Neural cell (in vitro differentiated cells): Measurements from ENCODE around the gene QRICH2. TPM values are rescaled to one million over a fixed set of nuclear protein-coding genes. Genes with fewer than 3 reads are reported as not detected.
"Not testable (repeated sequence)": the region's sequence is repeated elsewhere in the genome, so short reads cannot be mapped to it uniquely, and the experiment has no call there.

Experiments used
- H2AFZ ChIP-seq: fragments of 200-600, 300-800 bp; sonication (generic), shearing (Covaris generic); 2 replicates; pipeline ENCODE4 v1.6.0; 2014; ENCODE audit warnings: low read depth, mild to moderate bottlenecking, antibody characterized with exemption, low read length, moderate library complexity
- H3F3A ChIP-seq: fragments of 200-600 bp; shearing (Covaris generic); 2 replicates; pipeline ENCODE4 v1.6.1; 2016; ENCODE audit warnings: mild to moderate bottlenecking, moderate library complexity, mixed read lengths, antibody characterized with exemption, low read length; ENCODE audit not compliant: insufficient read depth, poor library complexity, severe bottlenecking
- H3K27ac ChIP-seq: fragments of 200-600, 300-800 bp; sonication (generic), shearing (Covaris generic); 2 replicates; pipeline ENCODE4 v1.5.1; 2014; ENCODE audit warnings: mild to moderate bottlenecking, low read length, moderate library complexity
- H3K27me3 ChIP-seq: fragments of 300-800, 200-600 bp; sonication (generic), shearing (Covaris generic); 2 replicates; pipeline ENCODE4 v1.6.0; 2014; ENCODE audit warnings: mild to moderate bottlenecking, low read depth, low read length, moderate library complexity; ENCODE audit not compliant: insufficient read depth
- H3K36me3 ChIP-seq: fragments of 300-800, 200-600 bp; sonication (generic), shearing (Covaris generic); 2 replicates; pipeline ENCODE4 v1.5.1; 2014; ENCODE audit warnings: mild to moderate bottlenecking, antibody characterized with exemption, low read length, moderate library complexity; ENCODE audit not compliant: insufficient read depth
- H3K4me2 ChIP-seq: fragments of 300-800, 200-600 bp; sonication (generic), shearing (Covaris generic); 2 replicates; pipeline ENCODE4 v1.6.0; 2014; ENCODE audit warnings: mild to moderate bottlenecking, low read length
- H3K4me3 ChIP-seq: fragments of 300-800, 200-600 bp; sonication (generic), shearing (Covaris generic); 2 replicates; pipeline ENCODE4 v1.5.1; 2014; ENCODE audit warnings: mild to moderate bottlenecking, low read length, moderate library complexity
- H3K79me2 ChIP-seq: fragments of 200-600 bp; shearing (Covaris generic); replicated peaks from 2 replicates; pipeline ENCODE4 v1.6.0; 2014; ENCODE audit warnings: mild to moderate bottlenecking, low read length, moderate library complexity; ENCODE audit not compliant: insufficient read depth
- H3K9ac ChIP-seq: fragments of 300-800, 200-600 bp; sonication (generic), shearing (Covaris generic); 2 replicates; pipeline ENCODE4 v1.6.1; 2016; ENCODE audit warnings: mild to moderate bottlenecking, low read length, mixed read lengths
- H3K9me2 ChIP-seq: fragments of 200-600 bp; shearing (Covaris generic); 2 replicates; pipeline ENCODE4 v1.6.1; 2016; ENCODE audit warnings: mild to moderate bottlenecking, low read length, mixed read lengths; ENCODE audit not compliant: insufficient read depth
- H3K9me3 ChIP-seq: fragments of 200-600, 300-800 bp; sonication (generic), shearing (Covaris generic); 2 replicates; pipeline ENCODE4 v1.6.1; 2016; ENCODE audit warnings: mild to moderate bottlenecking, mixed run types, low read length, moderate library complexity, mixed read lengths
- H4K20me1 ChIP-seq: fragments of 200-600 bp; shearing (Covaris generic); 2 replicates; pipeline ENCODE4 v1.6.1; 2016; ENCODE audit warnings: mild to moderate bottlenecking, mixed run types; ENCODE audit not compliant: insufficient read depth
- CTCF ChIP-seq: fragments of 450-650 bp; IDR thresholded peaks from 2 replicates; pipeline ENCODE4 v1.5.1; 2014; ENCODE audit warnings: antibody characterized with exemption, mild to moderate bottlenecking, moderate library complexity; ENCODE audit not compliant: poor library complexity, severe bottlenecking
- EP300 ChIP-seq: fragments of 450-650 bp; conservative IDR thresholded peaks from 2 replicates; pipeline ENCODE4 v1.6.1; 2014; ENCODE audit warnings: antibody characterized with exemption, mild to moderate bottlenecking, moderate library complexity; ENCODE audit not compliant: poor library complexity, severe bottlenecking
- EZH2 ChIP-seq: fragments of 200-600, 300-800 bp; shearing (Covaris generic), sonication (generic); IDR thresholded peaks from 2 replicates; pipeline ENCODE4 v1.6.1; 2014; ENCODE audit warnings: antibody characterized with exemption, low read length, borderline replicate concordance, mild to moderate bottlenecking; ENCODE audit not compliant: insufficient read depth, poor library complexity, severe bottlenecking
- MXI1 ChIP-seq: fragments of 450-650 bp; conservative IDR thresholded peaks from 2 replicates; pipeline ENCODE4 v1.6.1; 2014; ENCODE audit warnings: antibody characterized with exemption, mild to moderate bottlenecking; ENCODE audit not compliant: poor library complexity, severe bottlenecking
- POLR2AphosphoS5 ChIP-seq: IDR thresholded peaks from 2 replicates; pipeline ENCODE4 v1.6.1; 2012
- RAD21 ChIP-seq: fragments of 450-650 bp; conservative IDR thresholded peaks from 2 replicates; pipeline ENCODE4 v1.6.1; 2014; ENCODE audit warnings: antibody characterized with exemption, mild to moderate bottlenecking, moderate library complexity
- REST ChIP-seq: IDR thresholded peaks from 2 replicates; pipeline ENCODE4 v1.6.1; 2012; ENCODE audit warnings: borderline replicate concordance
- SMC3 ChIP-seq: fragments of 450-650 bp; conservative IDR thresholded peaks from 2 replicates; pipeline ENCODE4 v1.6.1; 2014; ENCODE audit warnings: antibody characterized with exemption, mild to moderate bottlenecking, moderate library complexity; ENCODE audit not compliant: poor library complexity
- TAF1 ChIP-seq: IDR thresholded peaks from 2 replicates; pipeline ENCODE4 v1.6.1; 2012; ENCODE audit warnings: low read depth
- polyA plus RNA-seq: library from polyadenylated mRNA; depleted of rRNA; stranded (reverse); fragments of >200 nt; gene quantifications from 2 replicates; pipeline ENCODE4 v1.2.3, GENCODE V29; 2014

The QRICH2 gene
- polyA plus RNA-seq, 1 donor from 2014 or later: 17.3 TPM

- H3K4me3 ChIP-seq: no peak overlapping the region
- no peak overlapping the region for H3K27ac ChIP-seq
- H3K36me3 ChIP-seq: no peaks in the 10 kb centered on the region
- H2AFZ ChIP-seq: no peak overlapping the region
- no peak overlapping the region for H3K9ac ChIP-seq
- TF ChIP-seq EZH2 (no peak), SMC3 (no peak), MXI1 (no peak), REST (no peak), EP300 (no peak), TAF1 (no peak), CTCF (no peak), POLR2AphosphoS5 (no peak), RAD21 (no peak)
- H3F3A ChIP-seq: no peaks in the 10 kb centered on the region
- H3K9me2 ChIP-seq: no peaks in the 10 kb centered on the region
- no peak overlapping the region for H3K4me2 ChIP-seq
- H3K79me2 ChIP-seq: no peaks in the 10 kb centered on the region
- no peaks in the 10 kb centered on the region for H4K20me1 ChIP-seq
- H3K9me3 ChIP-seq: no peaks in the 10 kb centered on the region
- no peaks in the 10 kb centered on the region for H3K27me3 ChIP-seq
These were observed 61.7 kb downstream of the QRICH2 start for GRCh38 chr17:76246080-76247066.

DNA sequence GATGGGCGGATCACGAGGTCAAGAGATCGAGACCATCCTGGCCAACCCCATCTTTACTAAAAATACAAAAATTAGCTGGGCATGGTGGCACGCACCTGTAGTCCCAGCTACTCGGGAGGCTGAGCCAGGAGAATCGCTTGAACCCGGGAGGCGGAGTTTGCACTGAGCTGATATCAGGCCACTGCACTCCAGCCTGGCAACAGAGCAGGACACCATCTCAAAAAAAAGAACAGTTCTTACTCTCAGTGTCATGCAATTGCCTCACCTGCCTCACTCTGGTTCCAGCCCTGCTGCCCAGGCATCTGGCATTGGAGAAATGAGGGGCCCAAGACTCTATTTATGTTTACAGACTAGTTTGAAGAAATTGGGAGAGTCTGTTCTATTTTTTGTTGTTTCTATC, 63.4 kb downstream of the QRICH2 start:
- not testable (repeated sequence) for H3K27me3 ChIP-seq, H3K9me2 ChIP-seq, H3K9me3 ChIP-seq, H4K20me1 ChIP-seq, H3K4me3 ChIP-seq, H2AFZ ChIP-seq, H3F3A ChIP-seq, H3K36me3 ChIP-seq, H3K79me2 ChIP-seq, H3K4me2 ChIP-seq, H3K9ac ChIP-seq, H3K27ac ChIP-seq
